HEK293T (cell line): ENCODE data around the gene DIAPH1.

Experiments
- ARNT ChIP-seq: fragments of 450-650 bp; IDR thresholded peaks from 2 replicates; pipeline ENCODE4 v1.6.1; 2017; ENCODE audit warnings: mild to moderate bottlenecking
- BHLHE40 ChIP-seq: fragments of 450-650 bp; IDR thresholded peaks from 2 replicates; pipeline ENCODE4 v1.6.1; 2016; ENCODE audit warnings: mild to moderate bottlenecking, moderate library complexity, borderline replicate concordance
- FOXA1 ChIP-seq: fragments of 450-650 bp; IDR thresholded peaks from 2 replicates; pipeline ENCODE4 v1.6.1; 2016; ENCODE audit warnings: mild to moderate bottlenecking
- FOXK2 ChIP-seq: fragments of 450-650 bp; IDR thresholded peaks from 2 replicates; pipeline ENCODE4 v1.6.1; 2016; ENCODE audit warnings: mild to moderate bottlenecking
- FOXM1 ChIP-seq: fragments of 450-650 bp; IDR thresholded peaks from 2 replicates; pipeline ENCODE4 v1.6.1; 2017; ENCODE audit warnings: mild to moderate bottlenecking, borderline replicate concordance
- L3MBTL2 ChIP-seq: fragments of 450-650 bp; conservative IDR thresholded peaks from 2 replicates; pipeline ENCODE4 v1.6.1; 2016; ENCODE audit warnings: mild to moderate bottlenecking
- SP1 ChIP-seq: fragments of 450-650 bp; IDR thresholded peaks from 2 replicates; pipeline ENCODE4 v1.6.1; 2017
- SUZ12 ChIP-seq: fragments of 450-650 bp; IDR thresholded peaks from 2 replicates; pipeline ENCODE4 v1.6.1; 2016; ENCODE audit warnings: mild to moderate bottlenecking
- TARDBP ChIP-seq: fragments of 450-650 bp; IDR thresholded peaks from 2 replicates; pipeline ENCODE4 v1.6.1; 2016
- TF ChIP-seq, protein P1 (sequence below): fragments of 450-650 bp; IDR thresholded peaks from 2 replicates; pipeline ENCODE4 v1.6.1; 2016

DNA sequence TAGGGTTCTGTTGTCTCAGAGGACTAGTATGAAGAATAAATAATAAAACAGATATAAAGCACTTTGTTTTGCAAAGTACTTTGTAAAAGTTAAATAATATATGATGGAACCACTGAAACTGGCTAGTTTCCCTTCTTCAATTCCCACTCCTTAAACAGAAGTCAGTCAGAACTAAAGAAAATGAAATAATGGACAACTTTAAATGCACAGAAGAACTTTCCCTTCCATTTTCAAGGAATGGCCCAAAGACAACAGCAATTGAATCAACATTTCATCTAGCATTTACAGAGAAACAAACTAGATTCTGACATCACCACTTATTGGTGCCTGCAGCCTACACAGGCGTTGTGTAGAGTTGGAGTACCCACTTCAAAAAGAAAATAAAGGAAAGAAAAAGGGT, 16.2 kb downstream of the DIAPH1 start:
- TF ChIP-seq FOXK2 (no peak), SP1 (no peak), FOXM1 (no peak), SUZ12 (no peak), BHLHE40 (no peak), TARDBP (no peak), FOXA1 (no peak), L3MBTL2 (no peak), ARNT (no peak)
- TF ChIP-seq, protein P1, sequence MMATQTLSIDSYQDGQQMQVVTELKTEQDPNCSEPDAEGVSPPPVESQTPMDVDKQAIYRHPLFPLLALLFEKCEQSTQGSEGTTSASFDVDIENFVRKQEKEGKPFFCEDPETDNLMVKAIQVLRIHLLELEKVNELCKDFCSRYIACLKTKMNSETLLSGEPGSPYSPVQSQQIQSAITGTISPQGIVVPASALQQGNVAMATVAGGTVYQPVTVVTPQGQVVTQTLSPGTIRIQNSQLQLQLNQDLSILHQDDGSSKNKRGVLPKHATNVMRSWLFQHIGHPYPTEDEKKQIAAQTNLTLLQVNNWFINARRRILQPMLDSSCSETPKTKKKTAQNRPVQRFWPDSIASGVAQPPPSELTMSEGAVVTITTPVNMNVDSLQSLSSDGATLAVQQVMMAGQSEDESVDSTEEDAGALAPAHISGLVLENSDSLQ, result no peak
